SK-N-SH (cell line): Measurements from ENCODE around the gene KLC4. TPM values are rescaled to one million over a fixed set of nuclear protein-coding genes. Genes with fewer than 3 reads are reported as not detected.

ENCODE experiments used
- CTCF ChIA-PET: fragments of 300-600, 350-600 bp; formaldehyde crosslinking; extraction: SDS; loops from one replicate; lab custom pipeline; 2021; lab: Yijun Ruan, JAX
- POLR2A ChIA-PET: fragments of 350-600 bp; sonication (Branson Sonifier 250); formaldehyde crosslinking; extraction: SDS; loops from one replicate; lab custom pipeline; 2020; ENCODE audit warnings: antibody characterized with exemption, inconsistent platforms; lab: Yijun Ruan, JAX
- DNase-seq: peaks from one replicate; pipeline ENCODE4 v3.0.0; 2012
- H2AFZ ChIP-seq: fragments of 200-600 bp; sonication (generic); 2 replicates; pipeline ENCODE4 v1.8.1; 2016; ENCODE audit warnings: antibody characterized with exemption, mild to moderate bottlenecking, low read depth
- H3F3A ChIP-seq: fragments of 200-600 bp; sonication (generic); replicated peaks from 2 replicates; pipeline ENCODE3; 2016; ENCODE audit warnings: antibody characterized with exemption, mild to moderate bottlenecking; ENCODE audit not compliant: insufficient read depth
- H3K27ac ChIP-seq, 2 experiments: fragments of 200-500 bp in 1 of 2; fragments of 200-600 bp in 1 of 2; sonication (Bioruptor generic) in 1 of 2; sonication (generic), shearing (Covaris generic) in 1 of 2; 2 replicates each; pipeline versions ENCODE4 v1.5.1 to v1.6.1; 2014 to 2016; ENCODE audit warnings: low read depth in 2 of 2, inconsistent platforms in 1 of 2, low read length in 1 of 2, mild to moderate bottlenecking in 1 of 2, mixed read lengths in 1 of 2
- H3K27me3 ChIP-seq: fragments of 200-600 bp; sonication (generic), shearing (Covaris generic); 2 replicates; pipeline ENCODE4 v1.6.1; 2016; ENCODE audit warnings: mixed run types; ENCODE audit not compliant: insufficient read depth
- H3K36me3 ChIP-seq, 2 experiments: fragments of 200-500 bp in 1 of 2; fragments of 200-600 bp in 1 of 2; sonication (Bioruptor generic) in 1 of 2; sonication (generic) in 1 of 2; replicated peaks in 1 of 2; 2 replicates each; pipeline versions ENCODE3 to v1.5.1; 2014 to 2016; ENCODE audit warnings: low read length in 1 of 2, mild to moderate bottlenecking in 1 of 2; ENCODE audit not compliant: insufficient read depth in 2 of 2, control insufficient read depth in 1 of 2
- H3K4me1 ChIP-seq, 2 experiments: fragments of 200-500 bp in 1 of 2; fragments of 200-600 bp in 1 of 2; sonication (Bioruptor generic) in 1 of 2; sonication (generic), shearing (Covaris generic) in 1 of 2; 2 replicates each; pipeline versions ENCODE4 v1.5.1 to v1.6.1; 2014 to 2016; ENCODE audit warnings: low read depth in 1 of 2, low read length in 1 of 2, mixed run types in 1 of 2; ENCODE audit not compliant: insufficient read depth in 2 of 2, control insufficient read depth in 1 of 2
- H3K4me2 ChIP-seq: fragments of 200-600 bp; sonication (generic), shearing (Covaris generic); 2 replicates; pipeline ENCODE4 v1.6.1; 2017; ENCODE audit warnings: mixed run types
- H3K4me3 ChIP-seq, 2 experiments: fragments of 200-500 bp in 1 of 2; fragments of 200-600 bp in 1 of 2; sonication (Bioruptor generic) in 1 of 2; sonication (generic), shearing (Covaris generic) in 1 of 2; 2 replicates each; pipeline versions ENCODE4 v1.5.1 to v1.8.1; 2014 to 2016; ENCODE audit warnings: low read depth in 2 of 2, inconsistent platforms in 1 of 2, low read length in 1 of 2, mild to moderate bottlenecking in 1 of 2, mixed read lengths in 1 of 2, moderate library complexity in 1 of 2
- H3K79me2 ChIP-seq: fragments of 200-600 bp; sonication (generic); 2 replicates; pipeline ENCODE4 v1.8.1; 2017; ENCODE audit warnings: mild to moderate bottlenecking; ENCODE audit not compliant: insufficient read depth
- H3K9ac ChIP-seq: fragments of 200-600 bp; sonication (generic); 2 replicates; pipeline ENCODE4 v1.6.1; 2017; ENCODE audit warnings: mixed run types
- H3K9me2 ChIP-seq: fragments of 200-600 bp; sonication (generic); 2 replicates; pipeline ENCODE4 v1.6.1; 2017; ENCODE audit warnings: mixed run types
- H3K9me3 ChIP-seq: fragments of 200-600 bp; sonication (generic); 2 replicates; pipeline ENCODE4 v1.6.1; 2017; ENCODE audit warnings: mixed run types, mild to moderate bottlenecking, moderate library complexity
- H4K20me1 ChIP-seq: fragments of 200-600 bp; sonication (generic); 2 replicates; pipeline ENCODE4 v1.6.1; 2017; ENCODE audit warnings: mild to moderate bottlenecking, mixed run types; ENCODE audit not compliant: insufficient read depth
- CHD2 ChIP-seq: fragments of 150-350 bp; IDR thresholded peaks from 2 replicates; pipeline ENCODE4 v1.6.1; 2018; ENCODE audit warnings: low read length; ENCODE audit not compliant: partially characterized antibody
- ELF1 ChIP-seq: IDR thresholded peaks from 2 replicates; pipeline ENCODE4 v1.4.0; 2012
- FOSL2 ChIP-seq: IDR thresholded peaks from 2 replicates; pipeline ENCODE4 v1.4.0; 2012; ENCODE audit warnings: low read depth, mild to moderate bottlenecking, moderate library complexity, borderline replicate concordance
- FOXM1 ChIP-seq: IDR thresholded peaks from 2 replicates; pipeline ENCODE4 v1.4.0; 2012; ENCODE audit warnings: low read depth, mild to moderate bottlenecking
- GABPA ChIP-seq: IDR thresholded peaks from 2 replicates; pipeline ENCODE4 v1.4.0; 2012; ENCODE audit warnings: low read depth, mild to moderate bottlenecking
- IRF3 ChIP-seq: fragments of 150-350 bp; IDR thresholded peaks from 2 replicates; pipeline ENCODE4 v1.6.1; 2016; ENCODE audit warnings: mild to moderate bottlenecking, low read depth, low read length
- MAX ChIP-seq: IDR thresholded peaks from 2 replicates; pipeline ENCODE4 v1.4.0; 2012; ENCODE audit warnings: low read depth
- MEF2A ChIP-seq: IDR thresholded peaks from 2 replicates; pipeline ENCODE4 v1.4.0; 2012; ENCODE audit warnings: low read depth, borderline replicate concordance
- MXI1 ChIP-seq: IDR thresholded peaks from 2 replicates; pipeline ENCODE4 v1.6.1; 2012; ENCODE audit warnings: mild to moderate bottlenecking, low read depth, low read length, improper control_type of control experiment
- NRF1 ChIP-seq: IDR thresholded peaks from 2 replicates; pipeline ENCODE4 v1.6.1; 2012; ENCODE audit warnings: low read depth, mild to moderate bottlenecking, low read length
- PBX3 ChIP-seq: IDR thresholded peaks from 2 replicates; pipeline ENCODE4; 2012
- POLR2AphosphoS5 ChIP-seq: IDR thresholded peaks from 2 replicates; pipeline ENCODE4 v1.6.1; 2012; ENCODE audit warnings: low read depth, low read length
- SIN3A ChIP-seq: IDR thresholded peaks from 2 replicates; pipeline ENCODE4 v1.6.1; 2012; ENCODE audit warnings: low read depth, mild to moderate bottlenecking, low read length, moderate library complexity, borderline replicate concordance
- TAF1 ChIP-seq: IDR thresholded peaks from 2 replicates; pipeline ENCODE4 v1.6.1; 2012; ENCODE audit warnings: low read depth, mild to moderate bottlenecking, low read length, moderate library complexity, borderline replicate concordance
- TCF12 ChIP-seq: IDR thresholded peaks from 2 replicates; pipeline ENCODE4 v1.4.0; 2012
- USF1 ChIP-seq: IDR thresholded peaks from 2 replicates; pipeline ENCODE4 v1.4.0; 2012; ENCODE audit warnings: low read depth, borderline replicate concordance
- USF2 ChIP-seq: fragments of 150-350 bp; IDR thresholded peaks from 2 replicates; pipeline ENCODE4 v1.6.1; 2017; ENCODE audit warnings: antibody characterized with exemption, low read length, low read depth, borderline replicate concordance
- YY1 ChIP-seq: IDR thresholded peaks from 2 replicates; pipeline ENCODE4 v1.4.0; 2012; ENCODE audit warnings: low read depth, mild to moderate bottlenecking
- ZBTB33 ChIP-seq: IDR thresholded peaks from 2 replicates; pipeline ENCODE4 v1.4.0; 2012; ENCODE audit warnings: low read depth, borderline replicate concordance
- WGBS: methylation state at CpG from one replicate; pipeline ENCODE4 v1.1.6; 2017; ENCODE audit warnings: low lambda C conversion rate; 5-methylcytosine and 5-hydroxymethylcytosine counted together
- polyA plus RNA-seq, 3 experiments: library from polyadenylated mRNA; depleted of rRNA; stranded (reverse); fragments of >200 nt; gene quantifications; 2 replicates each; pipeline ENCODE4 v1.2.3, GENCODE V29; 2012

The KLC4 gene
- polyA plus RNA-seq (2012; rRNA removed): 17.5 and 22.0 TPM in 2 replicates
- 7.9 and 11.5 TPM in 2 replicates for polyA plus RNA-seq (2012; cell fraction: cytosol; rRNA removed)
- 76.1 and 80.1 TPM in 2 replicates for polyA plus RNA-seq (2012; cell fraction: nucleus; rRNA removed)

GRCh38 chr6:43059168-43060033 is at the start of gene KLC4, which contains the start of gene MRPL2:
TSS of gene KLC4 (plus strand) at chr6:43059631. CDS start at chr6:43061336, 1,705 bp downstream.
TSS of gene MRPL2 (minus strand) at chr6:43059434. CDS start at chr6:43059381, 53 bp downstream.
- Histone ChIP-seq H3F3A (peaks cover 9% of the 10 kb centered on the region), H3K4me2 (peak within 1 kb of the TSS; percentile 91), H2AFZ (peak within 1 kb of the TSS; percentile 85), H3K79me2 (peaks cover 37% of the 10 kb centered on the region), H3K9ac (peak within 1 kb of the TSS; percentile 91), H3K36me3 (peaks cover 7 to 14% of the 10 kb centered on the region in 2 experiments), H3K27ac (peak within 1 kb of the TSS; percentile 63 to 86), H4K20me1 (no peaks in the 10 kb centered on the region), H3K27me3 (no peaks in the 10 kb centered on the region), H3K4me1 (peaks cover 0 to 14% of the 10 kb centered on the region in 2 experiments; a peak in 3 of 4 replicates), H3K9me3 (no peaks in the 10 kb centered on the region), H3K4me3 (peak within 1 kb of the TSS; percentile 90 to 92), H3K9me2 (no peaks in the 10 kb centered on the region)
- CTCF ChIA-PET: interaction anchor here (1.5 to 2.7 kb wide), 3 partner anchors 11 to 84 kb away, joined by 4 to 14 read pairs (median 12); partner anchors contain the start of gene PTK7
- peak; percentile 98 for DNase-seq
- WGBS: under 1% methylated on average over 24 of the region's 64 CpGs
- TF ChIP-seq SIN3A (peak; percentile 74; the same call in 1 of the 2 replicates), USF1 (peak; percentile 78), FOXM1 (no peak), YY1 (peak; percentile 96), IRF3 (0 out of 2 replicates have a peak, but pooled peaks have one; percentile 1), MXI1 (peak; percentile 79), MEF2A (no peak), CHD2 (peak; percentile 91), TCF12 (no peak), NRF1 (no peak), USF2 (no peak), ELF1 (no peak), PBX3 (peak; percentile 83), GABPA (peak; percentile 34; the same call in 1 of the 2 replicates), FOSL2 (no peak), MAX (peak; percentile 86), TAF1 (peak; percentile 45; the same call in 1 of the 2 replicates), POLR2AphosphoS5 (peak; percentile 90), ZBTB33 (peak; percentile 79; the same call in 1 of the 2 replicates)
- POLR2A ChIA-PET: interaction anchor here (0.7 to 2.7 kb wide), 7 partner anchors 17 to 169 kb away, joined by 3 to 9 read pairs (median 4); partner anchors contain the start of genes KLHDC3, MEA1, PEX6 and PTK7
